ENCODE measurements around the gene MTF2.

- TF ChIP-seq CTCF (optimal IDR thresholded peaks at IDR 0.05 in 1 of 3, IDR thresholded peaks at IDR 0.05 in 1 of 3, conservative IDR thresholded peaks at IDR 0.05 in 1 of 3; ENCODE audit: extremely low read depth in 1 of 3, insufficient read depth in 2 of 3, low read length in 3 of 3) (no peak), EZH2 (IDR thresholded peaks at IDR 0.05; ENCODE audit: low read length) (no peak)
Measured at GRCh38 chr1:93167006-93167405, 87.9 kb downstream of the MTF2 start.

All from keratinocyte (primary cell).